Measurements from ENCODE around the gene DNAAF1. TPM values are rescaled to one million over a fixed set of nuclear protein-coding genes. Genes with fewer than 3 reads are reported as not detected.

Gene DNAAF1
- total RNA-seq, 1 experiment from 2014 or later = not detected

GRCh38 chr16:84098939-84099338 lies 46.2 kb upstream of the DNAAF1 start:
- no peaks in the 10 kb centered on the region for H3K9me3 ChIP-seq (ENCODE audit: low read depth, low read length, poor library complexity, severe bottlenecking)
- POLR2A ChIA-PET (ENCODE audit: low non-redundant PET) = no interaction called here
- H3K27ac ChIP-seq (ENCODE audit: low read depth, low read length, poor library complexity, severe bottlenecking) = no peak overlapping the region
- DNase-seq (ENCODE audit: low spot score) = no peak
- intact Hi-C loops (cut with micrococcal nuclease; ENCODE audit: unreplicated experiment) = no loop called here
- TF ChIP-seq EZH2 (IDR thresholded peaks at IDR 0.05; ENCODE audit: borderline replicate concordance, low read depth, low read length, poor library complexity, severe bottlenecking) (no peak), CTCF (conservative IDR thresholded peaks at IDR 0.05; ENCODE audit: low read depth, low read length) (no peak)
- H3K27me3 ChIP-seq (replicated peaks; ENCODE audit: insufficient read depth, low read depth, low read length, poor library complexity) = no peaks in the 10 kb centered on the region
- H3K4me3 ChIP-seq (ENCODE audit: low read depth, low read length, poor library complexity, severe bottlenecking) = no peak overlapping the region
- H3K36me3 ChIP-seq (ENCODE audit: insufficient read depth, low read length, poor library complexity, severe bottlenecking) = peaks cover 18% of the 10 kb centered on the region
- CTCF ChIA-PET = no interaction called here
- H3K4me1 ChIP-seq (ENCODE audit: insufficient read depth, low read length, poor library complexity, severe bottlenecking) = no peaks in the 10 kb centered on the region
- BruUV-seq (replicated peaks) = no TSS peak

GRCh38 chr16:84103678-84104077 lies 41.4 kb upstream of the DNAAF1 start:
- Histone ChIP-seq H3K4me1 (ENCODE audit: insufficient read depth, low read length, poor library complexity, severe bottlenecking) (no peaks in the 10 kb centered on the region), H3K27ac (ENCODE audit: low read depth, low read length, poor library complexity, severe bottlenecking) (no peak overlapping the region), H3K4me3 (ENCODE audit: low read depth, low read length, poor library complexity, severe bottlenecking) (no peak overlapping the region), H3K9me3 (ENCODE audit: low read depth, low read length, poor library complexity, severe bottlenecking) (no peaks in the 10 kb centered on the region), H3K36me3 (ENCODE audit: insufficient read depth, low read length, poor library complexity, severe bottlenecking) (peaks cover 4% of the 10 kb centered on the region), H3K27me3 (replicated peaks; ENCODE audit: insufficient read depth, low read depth, low read length, poor library complexity) (no peaks in the 10 kb centered on the region)
- ChIA-PET CTCF (no interaction called here), POLR2A (ENCODE audit: low non-redundant PET) (no interaction called here)
- no peak for DNase-seq (ENCODE audit: low spot score)
- no TSS peak for BruUV-seq (replicated peaks)
- TF ChIP-seq CTCF (conservative IDR thresholded peaks at IDR 0.05; ENCODE audit: low read depth, low read length) (no peak), EZH2 (IDR thresholded peaks at IDR 0.05; ENCODE audit: borderline replicate concordance, low read depth, low read length, poor library complexity, severe bottlenecking) (no peak)
- intact Hi-C loops (cut with micrococcal nuclease; ENCODE audit: unreplicated experiment) = no loop called here

GRCh38 chr16:84104231-84104630 lies 40.9 kb upstream of the DNAAF1 start:
- ChIA-PET CTCF (interaction anchor here (1.0 kb wide), 1 partner anchor 83 kb away, joined by 3 read pairs; no protein-coding TSS in a partner anchor), POLR2A (ENCODE audit: low non-redundant PET) (no interaction called here)
- Histone ChIP-seq H3K4me3 (ENCODE audit: low read depth, low read length, poor library complexity, severe bottlenecking) (no peak overlapping the region), H3K27me3 (replicated peaks; ENCODE audit: insufficient read depth, low read depth, low read length, poor library complexity) (no peaks in the 10 kb centered on the region), H3K36me3 (ENCODE audit: insufficient read depth, low read length, poor library complexity, severe bottlenecking) (peaks cover 4% of the 10 kb centered on the region), H3K27ac (ENCODE audit: low read depth, low read length, poor library complexity, severe bottlenecking) (no peak overlapping the region), H3K4me1 (ENCODE audit: insufficient read depth, low read length, poor library complexity, severe bottlenecking) (no peaks in the 10 kb centered on the region), H3K9me3 (ENCODE audit: low read depth, low read length, poor library complexity, severe bottlenecking) (no peaks in the 10 kb centered on the region)
- TF ChIP-seq EZH2 (IDR thresholded peaks at IDR 0.05; ENCODE audit: borderline replicate concordance, low read depth, low read length, poor library complexity, severe bottlenecking) (no peak), CTCF (conservative IDR thresholded peaks at IDR 0.05; ENCODE audit: low read depth, low read length) (no peak)
- intact Hi-C loops (cut with micrococcal nuclease; ENCODE audit: unreplicated experiment) = no loop called here
- BruUV-seq (replicated peaks) = no TSS peak
- no peak for DNase-seq (ENCODE audit: low spot score)
